HepG2 (cell line): ENCODE measurements around the gene SLC4A9. TPM values are rescaled to one million over a fixed set of nuclear protein-coding genes. Genes with fewer than 3 reads are reported as not detected.

ENCODE experiments used
- ARID5B ChIP-seq: IDR thresholded peaks from 2 replicates; pipeline ENCODE4 v1.4.0; 2020; ENCODE audit warnings: mild to moderate bottlenecking, missing genetic modification reagents
- CREB1 ChIP-seq, 2 experiments: fragments of 450-650 bp in 1 of 2; IDR thresholded peaks; 2 replicates each; pipeline ENCODE4 v1.6.1; 2016 to 2017; ENCODE audit warnings: control low read depth in 1 of 2, mild to moderate bottlenecking in 1 of 2, missing compliant biosample characterization in 1 of 2, missing genetic modification characterization in 1 of 2
- ELF3 ChIP-seq: IDR thresholded peaks from 2 replicates; pipeline ENCODE4 v1.6.1; 2016; ENCODE audit warnings: missing genetic modification reagents, missing compliant biosample characterization
- MAX ChIP-seq: IDR thresholded peaks from 2 replicates; pipeline ENCODE4 v1.6.1; 2012; ENCODE audit warnings: inconsistent platforms
- MED13 ChIP-seq: sonication (generic); formaldehyde crosslinking; IDR thresholded peaks from 2 replicates; pipeline ENCODE4 v1.5.0; 2020; ENCODE audit warnings: missing genetic modification reagents
- MIER2 ChIP-seq: IDR thresholded peaks from 2 replicates; pipeline ENCODE4 v1.6.1; 2016; ENCODE audit warnings: missing biosample characterization, missing genetic modification reagents
- NFKB2 ChIP-seq: sonication (generic); formaldehyde crosslinking; IDR thresholded peaks from 2 replicates; pipeline ENCODE4 v1.4.0; 2020; ENCODE audit warnings: missing genetic modification reagents, borderline replicate concordance
- REPIN1 ChIP-seq: sonication (generic); formaldehyde crosslinking; IDR thresholded peaks from 2 replicates; pipeline ENCODE4 v1.8.0; 2022; ENCODE audit warnings: missing genetic modification reagents, low read depth, mild to moderate bottlenecking, borderline replicate concordance
- REXO4 ChIP-seq: sonication (generic); formaldehyde crosslinking; IDR thresholded peaks from 2 replicates; pipeline ENCODE4 v1.8.0; 2022; ENCODE audit warnings: missing genetic modification reagents, mild to moderate bottlenecking, borderline replicate concordance
- RXRA ChIP-seq: sonication (generic); formaldehyde crosslinking; IDR thresholded peaks from 2 replicates; pipeline ENCODE4 v1.5.1; 2020; ENCODE audit warnings: missing genetic modification reagents
- SIX4 ChIP-seq: sonication (generic); formaldehyde crosslinking; IDR thresholded peaks from 2 replicates; pipeline ENCODE4 v1.4.0; 2020; ENCODE audit warnings: missing genetic modification reagents
- TFAP4 ChIP-seq: sonication (generic); IDR thresholded peaks from 2 replicates; pipeline ENCODE4 v1.6.1; 2016; ENCODE audit warnings: low read depth, borderline replicate concordance
- THAP8 ChIP-seq: sonication (generic); formaldehyde crosslinking; IDR thresholded peaks from 2 replicates; pipeline ENCODE4 v1.5.1; 2020; ENCODE audit warnings: missing genetic modification reagents, mild to moderate bottlenecking, borderline replicate concordance
- ZFP37 ChIP-seq: sonication (generic); formaldehyde crosslinking; IDR thresholded peaks from 2 replicates; pipeline ENCODE4 v1.4.0; 2020; ENCODE audit warnings: missing genetic modification reagents, borderline replicate concordance
- ZIK1 ChIP-seq: sonication (generic); formaldehyde crosslinking; IDR thresholded peaks from 2 replicates; pipeline ENCODE4 v1.5.0; 2020; ENCODE audit warnings: mild to moderate bottlenecking, low read depth, missing genetic modification reagents, borderline replicate concordance
- ZNF205 ChIP-seq: IDR thresholded peaks from 2 replicates; pipeline ENCODE4 v1.6.1; 2018; ENCODE audit warnings: missing biosample characterization, missing genetic modification reagents
- ZNF224 ChIP-seq: sonication (generic); formaldehyde crosslinking; IDR thresholded peaks from 2 replicates; pipeline ENCODE4 v1.5.0; 2020; ENCODE audit warnings: mild to moderate bottlenecking, missing genetic modification reagents
- ZNF3 ChIP-seq: IDR thresholded peaks from 2 replicates; pipeline ENCODE4 v1.7.0; 2017; ENCODE audit warnings: inconsistent platforms
- ZNF350 ChIP-seq: sonication (generic); formaldehyde crosslinking; IDR thresholded peaks from 2 replicates; pipeline ENCODE4 v1.4.0; 2020; ENCODE audit warnings: mild to moderate bottlenecking, low read depth, missing genetic modification reagents, borderline replicate concordance
- ZNF883 ChIP-seq: sonication (generic); formaldehyde crosslinking; IDR thresholded peaks from 2 replicates; pipeline ENCODE4 v1.5.1; 2020; ENCODE audit warnings: mild to moderate bottlenecking, missing genetic modification reagents; ENCODE audit errors: not compliant biosample characterization
- ZUFSP ChIP-seq: sonication (generic); formaldehyde crosslinking; IDR thresholded peaks from 2 replicates; pipeline ENCODE4 v1.9.0; 2021; ENCODE audit warnings: missing genetic modification reagents, mild to moderate bottlenecking, borderline replicate concordance
- polyA plus RNA-seq, 8 experiments: library from polyadenylated mRNA; depleted of rRNA in 3 of 8; stranded (reverse) in 7 of 8; unstranded in 1 of 8; fragments of >200 nt; fragmentation: Illumina TruSeq in 4 of 8; extraction: Trizol in 4 of 8; gene quantifications; 2 replicates each; pipeline versions ENCODE4 v1.2.1 to v1.2.3, GENCODE V29; 2011 to 2016; ENCODE audit warnings: low read depth in 4 of 8, missing spikeins in 1 of 8, mixed read lengths in 1 of 8; ENCODE audit not compliant: insufficient read depth in 1 of 8
- total RNA-seq, 5 experiments: library from RNA; depleted of rRNA; stranded (reverse); fragments of >200 nt; fragmentation: Illumina TruSeq; extraction: Trizol; gene quantifications; 2 replicates each; pipeline ENCODE4 v1.2.3, GENCODE V29; 2016; ENCODE audit warnings: low read depth in 1 of 5

The SLC4A9 gene
- total and polyA plus RNA-seq, 2 of the 13 experiments (the other 11 are each of a cell fraction or from before 2014, with no cell fraction given): not detected

GRCh38 chr5:140402258-140403074 is 42.5 kb downstream of the SLC4A9 start (continued):
- TF ChIP-seq ARID5B (no peak), REXO4 (CRISPR knock-in tag) (no peak), ZIK1 (no peak), ELF3 (0 out of 2 replicates have a peak, but pooled peaks have one; percentile 33), ZNF883 (CRISPR knock-in tag) (no peak), SIX4 (no peak), ZUFSP (no peak), RXRA (CRISPR knock-in tag) (peak; percentile 15; the same call in 1 of the 2 replicates), MAX (peak; percentile 63), ZNF3 (no peak; the same call in 1 of the 2 replicates), ZNF224 (CRISPR knock-in tag) (no peak), THAP8 (CRISPR knock-in tag) (0 out of 2 replicates have a peak, but pooled peaks have one; percentile 77), ZNF205 (CRISPR knock-in tag) (no peak), NFKB2 (CRISPR knock-in tag) (no peak), ZFP37 (CRISPR knock-in tag) (no peak), CREB1 (IDR thresholded peaks at IDR 0.05) (no peak), CREB1 (CRISPR knock-in tag; IDR thresholded peaks at IDR 0.05) (peak; percentile 27; the same call in 1 of the 2 replicates), REPIN1 (CRISPR knock-in tag) (0 out of 2 replicates have a peak, but pooled peaks have one; percentile 57), MED13 (no peak; the same call in 1 of the 2 replicates), ZNF350 (CRISPR knock-in tag) (0 out of 2 replicates have a peak, but pooled peaks have one; percentile 5), TFAP4 (no peak), MIER2 (CRISPR knock-in tag) (peak; percentile 91)
